Embryonic facial prominence (tissue), 1 donor: ENCODE data around the gene ADCY5.

Source experiments
- DNase-seq: peaks from one replicate; pipeline ENCODE4 v3.0.0-alpha.2; 2016; ENCODE audit errors: extremely low spot score

The ADCY5 gene

DNA sequence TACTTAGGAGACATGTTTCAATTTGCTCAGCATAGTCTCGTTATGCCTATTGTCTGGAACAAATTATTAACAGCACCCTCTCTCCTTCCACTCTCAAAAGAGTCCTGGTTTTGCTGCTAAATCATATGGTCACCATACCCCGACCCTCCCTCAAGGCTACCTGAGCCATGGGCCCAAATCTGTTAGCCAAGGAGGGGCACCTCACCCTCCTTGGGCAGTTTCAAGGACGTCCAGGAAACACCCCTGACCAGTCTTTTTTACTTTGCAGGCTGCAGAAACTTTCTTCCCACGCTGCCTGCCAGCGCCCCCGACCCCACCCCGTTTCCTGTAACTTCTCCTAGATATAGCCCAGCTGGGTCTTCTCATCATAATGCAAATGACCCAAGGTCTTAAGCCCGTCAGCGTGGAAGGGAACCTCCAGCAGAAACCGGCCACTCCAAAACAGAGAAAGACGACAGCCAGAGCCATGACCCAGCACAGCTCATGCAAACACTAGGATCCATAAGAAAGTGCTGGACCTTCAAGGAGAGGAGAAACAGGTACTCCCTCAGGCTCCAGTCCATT is 62.3 kb downstream of the ADCY5 start:
- no peak for DNase-seq

- no peak for DNase-seq
Measured at GRCh38 chr3:123385981-123386380, 62.9 kb downstream of the ADCY5 start.

- DNase-seq = no peak
Measured at GRCh38 chr3:123385499-123385898, 63.4 kb downstream of the ADCY5 start.

GRCh38 chr3:123385001-123385401 is 63.9 kb downstream of the ADCY5 start:
- no peak for DNase-seq

GRCh38 chr3:123384256-123384655 is 64.6 kb downstream of the ADCY5 start:
- no peak for DNase-seq

DNA sequence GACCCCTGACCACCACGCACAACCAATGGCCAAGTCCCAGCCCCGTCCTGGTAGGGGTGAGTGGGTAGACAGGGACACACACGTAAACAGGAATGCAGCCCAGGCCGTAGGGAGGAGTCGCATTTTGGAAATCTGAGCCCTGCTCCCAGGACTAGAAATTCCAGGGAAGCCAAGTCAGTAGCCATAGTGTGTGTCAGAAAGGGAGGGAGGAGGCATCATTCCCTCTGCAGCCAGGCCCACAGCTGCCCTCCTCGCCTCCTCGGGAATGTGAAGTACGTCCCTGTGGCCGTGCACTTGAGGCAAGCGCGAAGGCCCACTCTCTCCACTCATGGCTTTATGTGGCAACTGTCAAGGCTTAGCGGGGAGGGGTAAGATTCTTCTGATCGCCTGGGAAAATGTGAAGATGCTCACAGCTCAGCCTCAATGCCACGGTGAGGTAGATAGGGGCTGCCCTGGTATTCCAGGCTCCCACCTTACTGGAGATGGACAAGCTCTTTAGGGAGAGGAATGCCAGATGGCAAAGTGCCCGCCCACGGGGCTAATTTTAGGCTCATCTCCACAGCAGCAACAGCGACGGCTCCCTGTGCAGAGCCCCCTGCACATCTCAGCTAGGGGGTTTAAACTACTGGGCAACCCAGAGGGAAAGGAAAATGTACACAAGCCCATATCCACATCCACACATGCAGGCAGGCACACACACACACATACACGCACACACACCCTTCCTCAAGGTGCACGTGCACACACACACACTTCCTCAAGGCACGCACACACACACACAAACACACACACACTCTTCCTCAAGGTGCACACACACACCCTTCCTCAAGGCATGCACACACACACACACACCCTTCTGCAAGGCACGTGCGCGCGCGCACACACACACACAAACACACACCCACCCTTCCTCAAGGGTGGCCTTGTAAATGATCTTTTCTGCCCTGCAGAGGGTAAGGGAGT is 65.5 kb downstream of the ADCY5 start:
- DNase-seq = no peak

- DNase-seq = no peak
Measured at GRCh38 chr3:123380261-123380660, 68.6 kb downstream of the ADCY5 start.

DNA sequence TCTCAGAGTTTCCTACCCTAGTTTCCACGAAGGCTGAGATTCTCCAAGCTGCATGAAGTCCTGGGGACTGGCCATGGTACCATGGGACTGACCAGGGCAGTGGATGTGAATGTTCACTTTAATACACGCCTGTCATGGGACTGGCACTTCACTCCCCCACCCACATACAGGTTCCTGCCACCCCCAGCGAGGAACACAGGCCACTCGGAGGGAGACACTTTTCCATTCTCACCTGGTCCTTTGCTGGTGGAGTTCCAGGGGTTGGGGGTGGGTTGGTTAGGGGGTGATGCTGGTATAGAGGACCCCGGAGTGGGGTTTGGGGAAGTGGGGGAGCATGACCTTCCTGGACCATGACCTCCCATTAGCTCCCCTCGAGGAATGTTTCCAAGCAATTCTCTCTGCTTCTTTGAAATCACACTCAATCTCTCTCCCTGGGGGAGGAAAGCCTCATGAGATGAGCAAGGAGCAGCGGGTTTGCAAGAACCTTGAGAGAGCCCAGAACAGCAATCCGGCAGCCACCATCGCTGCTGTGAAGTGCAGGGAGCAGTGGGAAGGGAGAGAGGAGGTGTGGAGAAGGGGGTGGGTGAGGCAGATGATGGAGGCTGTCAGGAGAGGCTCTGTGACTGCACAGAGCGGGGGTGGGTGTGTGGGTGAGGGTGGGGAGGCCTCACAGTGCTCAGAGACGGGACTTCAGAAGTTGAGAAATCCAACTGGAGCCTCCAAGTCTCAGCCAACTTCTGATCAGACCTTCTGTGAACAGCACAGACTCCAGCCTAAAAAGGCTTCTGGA is 69.7 kb downstream of the ADCY5 start:
- no peak for DNase-seq

- no peak for DNase-seq
Measured at GRCh38 chr3:123378409-123378915, 70.4 kb downstream of the ADCY5 start.

GRCh38 chr3:123377243-123377740 is 71.6 kb downstream of the ADCY5 start:
- no peak for DNase-seq

DNA sequence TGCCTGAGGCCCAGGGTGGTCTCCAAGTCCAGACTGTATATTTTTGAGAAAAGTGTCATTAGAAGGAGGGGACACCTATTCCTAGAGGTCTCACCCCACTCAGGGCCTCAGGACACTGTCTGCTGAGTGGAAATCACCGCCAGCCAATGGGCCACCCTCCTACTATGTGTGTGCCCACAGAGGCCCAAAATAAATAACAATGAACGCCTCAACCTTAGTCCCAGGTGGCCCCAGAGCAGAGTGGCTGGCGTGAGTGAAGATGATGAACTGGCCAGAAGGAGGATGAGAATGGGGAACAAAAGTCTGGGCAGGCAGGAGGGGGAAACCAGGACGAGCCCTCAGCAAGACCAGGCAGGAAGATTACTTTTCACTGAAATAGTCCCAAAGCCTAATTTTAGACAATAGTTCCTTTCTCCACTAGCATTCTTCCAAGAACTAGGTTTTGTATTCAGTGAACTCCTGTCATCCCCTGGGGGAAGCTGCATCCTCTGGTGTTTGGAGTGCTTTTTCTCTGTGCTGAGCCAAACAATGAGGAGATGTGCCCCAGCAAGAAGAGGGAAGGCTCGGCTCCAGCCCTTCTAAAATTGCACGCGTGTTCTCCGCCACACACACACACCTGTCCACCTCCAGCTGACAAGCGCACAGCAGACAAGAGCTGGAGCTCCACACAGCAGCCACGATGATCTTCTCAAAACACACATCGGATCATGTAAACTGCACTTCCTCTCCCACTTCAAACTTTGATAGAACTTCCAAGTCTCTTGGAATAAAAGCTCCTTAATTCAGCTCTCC is 72.2 kb downstream of the ADCY5 start:
- no peak for DNase-seq

DNA sequence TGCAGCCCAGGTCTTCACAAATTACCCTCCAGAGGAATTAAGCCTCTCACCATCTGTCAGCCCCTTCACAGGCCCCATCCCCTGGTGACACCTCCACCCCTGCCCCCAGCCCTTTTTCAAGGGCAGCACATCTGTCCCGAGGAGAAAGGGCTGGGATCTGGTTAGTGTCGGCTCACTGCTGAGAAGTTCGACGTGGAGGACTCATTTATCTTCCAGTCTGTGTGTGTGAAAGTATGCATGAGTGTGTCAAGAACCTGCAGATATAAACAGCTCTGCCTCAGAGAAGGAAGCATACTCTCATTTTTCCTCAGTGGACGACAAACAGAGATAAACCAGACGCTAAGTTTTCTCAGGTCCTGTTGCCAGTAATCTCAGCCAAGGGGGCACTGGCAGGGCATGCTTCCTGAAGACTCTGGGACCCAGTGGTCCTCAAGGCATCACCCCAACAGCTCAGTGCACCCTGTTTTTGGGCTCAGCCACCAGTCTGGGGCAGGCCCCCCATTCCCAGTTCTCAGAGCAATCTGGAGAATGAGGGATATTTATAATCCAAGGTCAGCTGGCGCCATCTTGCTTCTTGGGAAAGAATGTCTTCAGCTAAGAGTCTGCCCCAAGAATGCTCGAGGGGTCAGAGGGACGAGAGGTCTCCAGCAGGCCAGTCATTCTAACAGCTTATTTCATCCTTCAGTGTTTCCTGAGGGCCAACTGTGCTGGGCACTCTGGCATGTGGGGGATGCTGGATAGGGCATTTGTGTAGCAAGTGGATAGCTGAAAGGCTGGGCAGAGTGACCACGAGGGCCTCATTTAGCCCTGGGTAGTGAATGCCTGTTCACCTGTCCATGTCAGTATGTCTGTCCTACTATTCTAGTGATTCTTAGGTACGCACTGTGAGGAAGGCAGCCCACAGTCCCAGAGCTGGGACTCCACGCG is 73.6 kb downstream of the ADCY5 start:
- DNase-seq = no peak

DNA sequence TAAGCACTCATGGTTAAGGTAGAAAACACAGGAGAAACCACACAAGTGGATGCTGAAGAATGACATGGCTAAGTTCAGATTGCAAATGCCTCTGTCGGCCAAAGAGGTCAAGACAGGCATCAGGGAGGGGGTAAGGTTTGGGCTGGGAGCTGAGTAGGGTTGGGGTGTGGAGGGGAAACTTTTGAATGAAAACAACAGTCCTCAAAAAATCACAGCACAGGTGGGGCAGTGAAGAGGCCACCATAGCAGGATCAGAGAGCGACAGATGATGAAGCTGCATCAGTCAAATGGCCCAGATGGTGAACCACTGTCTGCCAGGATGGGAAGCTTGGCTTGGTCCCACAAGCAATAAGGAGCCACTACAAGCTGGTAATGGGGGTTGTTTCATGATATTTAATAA is 74.9 kb downstream of the ADCY5 start:
- DNase-seq = no peak

DNA sequence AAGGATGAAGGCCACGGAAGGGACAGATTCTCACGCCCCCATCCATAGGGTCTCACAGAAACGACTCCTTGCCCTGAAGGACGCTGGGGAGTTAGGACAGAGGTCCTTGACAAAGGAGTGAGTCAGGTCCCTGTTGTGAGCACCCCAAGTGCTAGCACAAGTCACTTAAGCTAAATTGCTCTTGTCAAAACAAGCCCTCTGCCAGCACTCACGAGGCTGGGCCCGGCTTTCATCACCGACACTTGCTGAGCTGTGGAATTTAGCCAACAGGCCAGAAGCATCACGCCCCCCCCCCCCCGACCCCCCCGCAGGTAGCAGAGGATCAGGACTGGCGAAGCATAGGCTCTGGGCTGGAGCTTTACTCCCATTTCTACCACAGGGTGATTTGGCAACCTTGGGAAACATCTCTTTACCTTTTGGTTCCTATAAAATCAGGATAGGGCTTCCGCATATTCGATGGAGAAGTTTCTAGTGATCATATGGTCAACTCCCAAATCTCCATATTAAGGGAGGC is 75.4 kb downstream of the ADCY5 start:
- no peak for DNase-seq

DNA sequence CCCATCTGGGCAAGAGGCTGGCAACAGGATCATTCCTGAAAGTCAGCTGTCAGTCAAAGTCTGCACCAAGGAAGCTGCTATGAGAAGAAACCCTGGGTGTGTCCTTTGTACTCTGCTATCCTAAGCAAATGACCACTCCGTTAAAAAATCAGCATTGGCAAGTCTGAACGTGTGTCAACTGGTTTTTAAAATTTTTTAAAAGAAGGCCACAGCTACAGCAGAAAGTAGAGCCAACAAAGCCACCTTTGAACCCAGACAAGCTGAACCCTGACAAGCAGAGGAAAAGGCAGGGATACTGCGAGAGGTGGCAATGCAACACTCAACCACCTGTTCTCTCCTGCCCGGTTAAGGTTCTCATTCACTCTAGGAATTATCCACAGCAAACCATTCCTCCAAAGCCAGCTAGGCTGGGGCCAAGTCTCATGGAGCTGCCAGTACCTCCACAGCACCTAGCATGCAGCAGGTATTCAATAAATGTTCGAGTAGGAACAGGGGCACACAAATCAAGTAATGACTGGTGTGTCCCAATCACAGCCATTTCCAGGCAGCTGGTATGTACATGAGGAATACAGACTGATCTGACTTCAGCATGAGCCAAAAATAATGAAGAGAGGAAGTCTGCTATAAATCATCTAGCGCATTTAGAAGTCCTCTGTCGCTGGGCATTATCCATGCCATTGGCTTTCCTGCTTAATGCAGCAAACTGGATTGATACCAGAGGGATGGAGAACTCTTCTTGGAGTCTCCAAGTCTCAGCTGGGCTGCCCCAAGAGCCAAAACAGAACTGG is 76.0 kb downstream of the ADCY5 start:
- DNase-seq = no peak

- DNase-seq = no peak
Measured at GRCh38 chr3:123371859-123372685, 76.8 kb downstream of the ADCY5 start.

DNA sequence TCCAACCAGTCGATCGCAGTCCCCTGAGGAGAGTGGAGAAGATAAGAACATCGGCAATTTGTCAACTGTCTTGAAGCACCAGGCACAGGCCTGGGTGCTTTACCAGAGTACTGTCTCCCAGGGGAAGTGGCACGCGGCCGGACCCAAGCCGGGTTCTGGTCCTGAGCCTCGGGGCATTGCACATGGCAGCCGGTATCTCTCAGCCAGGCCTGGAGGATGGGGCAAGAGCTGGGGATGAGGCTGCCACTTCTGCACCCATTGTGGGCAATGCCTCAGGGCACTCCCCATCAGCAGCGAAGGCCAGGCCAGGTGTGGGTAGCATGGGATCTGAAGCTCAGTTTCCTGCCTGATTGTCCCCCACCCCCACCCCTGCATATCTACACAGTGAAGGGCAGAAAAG is 77.5 kb downstream of the ADCY5 start:
- DNase-seq = no peak

DNA sequence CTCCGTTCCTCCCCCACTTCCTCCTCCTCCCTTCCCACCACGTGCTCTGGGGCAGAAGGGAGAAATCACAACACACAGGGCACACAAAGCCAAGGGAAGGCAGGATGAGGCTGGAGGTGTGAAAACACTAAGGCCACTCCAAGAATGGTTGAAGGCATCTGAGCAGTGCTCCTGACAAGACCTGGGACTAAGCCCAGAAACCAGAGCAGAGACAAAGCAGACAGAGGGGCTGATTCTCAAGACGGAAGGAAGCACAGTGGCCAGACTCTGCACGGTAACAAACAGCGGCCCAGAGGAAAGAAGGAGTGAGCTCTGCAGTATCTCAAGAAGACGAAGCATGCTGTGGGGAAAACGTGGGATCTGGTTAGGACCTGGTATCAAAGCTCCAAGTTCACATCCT is 78.1 kb downstream of the ADCY5 start:
- DNase-seq = no peak
